Measurements from ENCODE around the gene PRX. TPM values are rescaled to one million over a fixed set of nuclear protein-coding genes. Genes with fewer than 3 reads are reported as not detected.

Gene PRX
- total and polyA plus RNA-seq, 3 donors from 2014 or later: 3.6 to 5.1 (median 4.9) TPM

DNA sequence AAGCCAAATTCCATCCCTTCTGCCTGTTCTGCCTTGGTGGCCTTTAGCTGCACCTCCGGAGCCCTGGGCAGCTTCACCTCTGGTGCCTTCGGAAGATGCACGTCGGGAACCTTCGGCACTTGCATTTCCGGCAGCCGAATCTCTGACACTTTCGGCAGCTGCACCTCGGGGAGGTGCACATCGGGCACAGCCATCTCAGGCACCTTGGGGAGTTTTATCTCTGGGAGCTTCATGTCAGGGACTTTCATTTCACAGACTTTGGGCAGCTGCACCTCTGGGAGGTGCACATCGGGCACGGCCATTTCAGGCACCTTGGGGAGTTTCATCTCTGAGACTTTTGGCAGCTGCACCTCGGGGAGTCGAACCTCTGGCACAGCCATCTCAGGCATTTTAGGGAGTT lies 17.2 kb downstream of the PRX start:
- WGBS, 2 donors: 87 to 91% methylated on average over 8 to 14 of the region's 14 CpGs
- TF ChIP-seq POLR2A (IDR thresholded peaks at IDR 0.05): no peak
- TF ChIP-seq, protein P1, sequence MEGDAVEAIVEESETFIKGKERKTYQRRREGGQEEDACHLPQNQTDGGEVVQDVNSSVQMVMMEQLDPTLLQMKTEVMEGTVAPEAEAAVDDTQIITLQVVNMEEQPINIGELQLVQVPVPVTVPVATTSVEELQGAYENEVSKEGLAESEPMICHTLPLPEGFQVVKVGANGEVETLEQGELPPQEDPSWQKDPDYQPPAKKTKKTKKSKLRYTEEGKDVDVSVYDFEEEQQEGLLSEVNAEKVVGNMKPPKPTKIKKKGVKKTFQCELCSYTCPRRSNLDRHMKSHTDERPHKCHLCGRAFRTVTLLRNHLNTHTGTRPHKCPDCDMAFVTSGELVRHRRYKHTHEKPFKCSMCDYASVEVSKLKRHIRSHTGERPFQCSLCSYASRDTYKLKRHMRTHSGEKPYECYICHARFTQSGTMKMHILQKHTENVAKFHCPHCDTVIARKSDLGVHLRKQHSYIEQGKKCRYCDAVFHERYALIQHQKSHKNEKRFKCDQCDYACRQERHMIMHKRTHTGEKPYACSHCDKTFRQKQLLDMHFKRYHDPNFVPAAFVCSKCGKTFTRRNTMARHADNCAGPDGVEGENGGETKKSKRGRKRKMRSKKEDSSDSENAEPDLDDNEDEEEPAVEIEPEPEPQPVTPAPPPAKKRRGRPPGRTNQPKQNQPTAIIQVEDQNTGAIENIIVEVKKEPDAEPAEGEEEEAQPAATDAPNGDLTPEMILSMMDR (IDR thresholded peaks at IDR 0.05): no peak
- H3K4me1 ChIP-seq: peaks cover 10% of the 10 kb centered on the region
- no peaks in the 10 kb centered on the region for H3K36me3 ChIP-seq (ENCODE audit: low read depth, missing control alignments)
- H3K9me3 ChIP-seq: no peaks in the 10 kb centered on the region
- no peak overlapping the region for H3K27ac ChIP-seq
- DNase-seq: no peak
- H3K4me3 ChIP-seq: no peak overlapping the region
- intact Hi-C loops (cut with DNase I; ENCODE audit: low total_unique reads): no loop called here
- no peaks in the 10 kb centered on the region for H3K27me3 ChIP-seq

DNA sequence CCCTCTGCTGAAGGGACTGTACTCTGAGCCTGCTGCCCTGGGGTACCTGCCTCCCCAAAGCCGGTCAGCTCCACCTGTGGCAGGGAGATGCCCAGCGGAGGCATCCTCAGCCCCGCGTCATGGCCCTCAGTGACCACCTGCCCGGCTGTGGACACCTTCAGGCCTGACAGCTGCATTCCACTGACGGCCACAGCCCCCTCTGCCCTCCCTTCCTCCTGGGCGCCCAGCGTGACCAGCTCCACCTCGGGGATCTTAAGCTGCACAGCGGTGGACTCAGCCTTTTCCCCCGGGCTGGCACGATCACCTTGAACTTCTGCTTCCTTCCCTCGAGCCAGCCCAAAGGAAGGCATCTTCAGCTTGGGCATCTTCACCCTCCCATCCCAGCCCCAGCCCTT lies 18.4 kb downstream of the PRX start:
- WGBS, 2 donors: 82 to 83% methylated on average over 8 to 12 of the region's 13 CpGs
- H3K36me3 ChIP-seq (ENCODE audit: low read depth, missing control alignments): no peaks in the 10 kb centered on the region
- H3K27ac ChIP-seq: no peak overlapping the region
- peaks cover 10% of the 10 kb centered on the region for H3K4me1 ChIP-seq
- TF ChIP-seq, protein P1 (IDR thresholded peaks at IDR 0.05): no peak
- TF ChIP-seq POLR2A (IDR thresholded peaks at IDR 0.05): no peak
- no peaks in the 10 kb centered on the region for H3K9me3 ChIP-seq
- H3K27me3 ChIP-seq: no peaks in the 10 kb centered on the region
- no peak overlapping the region for H3K4me3 ChIP-seq
- intact Hi-C loops (cut with DNase I; ENCODE audit: low total_unique reads): no loop called here
- no peak for DNase-seq

DNA sequence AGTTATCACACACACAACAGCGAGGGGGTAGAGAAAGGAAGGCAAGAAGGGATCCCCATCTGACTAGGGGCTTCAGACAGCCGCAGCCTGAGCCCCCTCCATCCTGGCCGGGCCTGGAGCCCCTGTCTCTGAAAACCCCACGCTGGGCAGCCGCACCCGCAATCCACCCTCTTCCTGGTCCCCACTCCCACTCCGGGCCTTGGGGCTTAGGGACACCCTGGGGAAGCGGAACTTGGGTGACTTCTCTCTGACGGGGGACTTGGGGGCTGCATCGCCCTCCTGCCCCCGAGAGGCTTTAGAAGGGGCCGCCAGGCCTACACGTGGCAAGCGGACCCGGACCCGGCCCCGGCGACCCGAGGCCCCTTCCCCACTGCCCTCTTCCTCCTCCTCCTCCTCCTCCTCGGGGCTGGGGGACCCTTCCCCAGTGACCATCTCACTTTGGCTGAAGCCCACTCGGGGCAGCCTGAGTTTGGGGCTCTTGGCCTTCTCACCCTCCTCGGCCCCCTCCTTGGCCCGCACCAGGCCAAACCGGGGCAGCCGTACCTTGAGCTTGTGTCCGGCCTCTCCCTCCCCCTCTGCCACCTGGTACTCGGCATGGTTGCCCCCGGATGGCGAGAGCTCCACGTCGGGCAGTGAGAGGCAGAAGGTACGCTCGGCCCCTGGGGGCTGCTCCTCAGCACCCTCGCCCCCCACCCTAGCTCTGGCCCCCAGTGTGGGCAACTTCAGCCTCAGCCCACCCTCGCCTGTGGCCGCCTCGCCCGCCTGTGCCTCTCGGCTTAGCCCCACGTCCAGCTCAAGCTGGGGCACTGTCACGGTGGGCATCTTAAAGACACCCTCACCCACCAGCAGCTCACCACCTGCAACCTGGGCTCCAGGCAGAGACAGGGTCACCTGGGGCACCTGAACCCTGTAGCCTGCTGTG lies 19.0 kb downstream of the PRX start:
- Histone ChIP-seq H3K36me3 (ENCODE audit: low read depth, missing control alignments) (no peaks in the 10 kb centered on the region), H3K27ac (no peak overlapping the region), H3K27me3 (no peaks in the 10 kb centered on the region), H3K4me1 (peaks cover 10% of the 10 kb centered on the region), H3K9me3 (no peaks in the 10 kb centered on the region), H3K4me3 (no peak overlapping the region)
- 93 to 94% methylated on average over 19 to 41 of the region's 41 CpGs for WGBS, 2 donors
- TF ChIP-seq POLR2A (IDR thresholded peaks at IDR 0.05): no peak
- TF ChIP-seq, protein P1 (IDR thresholded peaks at IDR 0.05): no peak
- DNase-seq: no peak
- intact Hi-C loops (cut with DNase I; ENCODE audit: low total_unique reads): no loop called here

DNA sequence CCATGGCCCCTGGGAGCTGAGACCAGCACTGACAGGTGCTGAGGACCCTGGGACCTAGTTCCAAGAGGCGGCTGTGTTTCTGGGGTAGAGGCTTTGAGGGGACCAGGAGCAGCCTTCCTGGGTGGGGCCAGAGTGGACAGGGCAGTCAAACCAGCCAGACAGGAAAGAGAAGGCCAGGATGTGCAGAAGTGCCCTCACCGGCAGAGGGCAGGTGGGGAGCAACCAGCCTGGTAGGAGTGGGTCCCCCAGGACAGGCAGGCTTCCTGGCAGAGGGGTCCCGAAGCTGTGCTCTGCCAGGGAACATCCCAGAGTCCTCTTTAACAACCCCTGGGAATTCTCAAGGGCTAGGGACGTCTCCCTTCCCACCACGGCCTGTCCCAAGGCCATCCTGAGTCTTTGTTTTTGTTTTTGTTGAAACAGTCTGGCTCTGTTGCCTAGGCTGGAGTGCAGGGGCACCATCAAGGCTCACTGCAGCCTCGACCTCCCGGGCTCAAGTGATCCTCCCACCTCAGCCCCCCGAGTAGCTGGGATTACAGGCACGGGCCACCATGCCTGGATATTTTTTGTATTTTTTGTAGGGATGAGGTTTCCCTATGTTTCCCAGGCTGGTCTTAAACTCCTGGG lies 20.2 kb downstream of the PRX start:
- intact Hi-C loops (cut with DNase I; ENCODE audit: low total_unique reads): no loop called here
- no peaks in the 10 kb centered on the region for H3K9me3 ChIP-seq
- no peaks in the 10 kb centered on the region for H3K36me3 ChIP-seq (ENCODE audit: low read depth, missing control alignments)
- H3K4me1 ChIP-seq: peaks cover 10% of the 10 kb centered on the region
- H3K4me3 ChIP-seq: no peak overlapping the region
- no peak overlapping the region for H3K27ac ChIP-seq
- TF ChIP-seq, protein P1 (IDR thresholded peaks at IDR 0.05): no peak
- TF ChIP-seq POLR2A (IDR thresholded peaks at IDR 0.05): no peak
- DNase-seq: no peak
- H3K27me3 ChIP-seq: no peaks in the 10 kb centered on the region
- WGBS, 2 donors: 27 to 36% methylated on average over 9 of the region's 9 CpGs
